ENCODE results near the gene MAGIX.
A peak's percentile ranks its signal among the peaks of the same experiment; 100 is the strongest.
"Not testable (repeated sequence)": the region's sequence is repeated elsewhere in the genome, so short reads cannot be mapped to it uniquely, and the experiment has no call there.

MAGIX gene

DNA sequence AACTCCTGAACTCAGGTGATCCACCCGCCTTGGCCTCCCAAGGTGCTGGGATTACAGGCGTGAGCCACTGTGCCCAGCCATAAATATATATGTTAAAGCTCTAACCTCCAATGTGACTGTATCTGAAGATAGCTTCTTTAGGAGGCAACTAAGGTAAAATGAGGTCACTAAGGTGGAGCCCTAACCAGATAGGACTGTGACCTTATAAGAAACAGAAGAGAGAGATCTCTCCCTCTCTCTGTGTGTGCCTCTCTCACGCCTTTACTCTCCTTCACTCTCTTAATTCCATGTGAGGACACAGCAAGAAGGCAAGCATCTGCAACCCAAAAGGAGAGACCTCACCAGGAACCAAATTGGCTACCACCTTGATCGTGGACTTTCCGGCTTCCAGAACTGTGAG lies 926 bp upstream of the MAGIX start:
- H3K4me3 ChIP-seq (ENCODE audit: low read length) = no peak overlapping the region
- no peaks in the 10 kb centered on the region for H3K9me3 ChIP-seq (replicated peaks; ENCODE audit: low read length)
- H3K9ac ChIP-seq (ENCODE audit: low read depth, low read length) = no peak overlapping the region
- H3K36me3 ChIP-seq (ENCODE audit: insufficient read depth, low read length) = no peaks in the 10 kb centered on the region
- H3K27me3 ChIP-seq (ENCODE audit: control insufficient read depth, insufficient read depth, low read length) = no peaks in the 10 kb centered on the region
- no peak overlapping the region for H3K4me2 ChIP-seq (ENCODE audit: low read length)
- peaks cover 9% of the 10 kb centered on the region for H3K4me1 ChIP-seq (ENCODE audit: control insufficient read depth, insufficient read depth, low read length)

DNA sequence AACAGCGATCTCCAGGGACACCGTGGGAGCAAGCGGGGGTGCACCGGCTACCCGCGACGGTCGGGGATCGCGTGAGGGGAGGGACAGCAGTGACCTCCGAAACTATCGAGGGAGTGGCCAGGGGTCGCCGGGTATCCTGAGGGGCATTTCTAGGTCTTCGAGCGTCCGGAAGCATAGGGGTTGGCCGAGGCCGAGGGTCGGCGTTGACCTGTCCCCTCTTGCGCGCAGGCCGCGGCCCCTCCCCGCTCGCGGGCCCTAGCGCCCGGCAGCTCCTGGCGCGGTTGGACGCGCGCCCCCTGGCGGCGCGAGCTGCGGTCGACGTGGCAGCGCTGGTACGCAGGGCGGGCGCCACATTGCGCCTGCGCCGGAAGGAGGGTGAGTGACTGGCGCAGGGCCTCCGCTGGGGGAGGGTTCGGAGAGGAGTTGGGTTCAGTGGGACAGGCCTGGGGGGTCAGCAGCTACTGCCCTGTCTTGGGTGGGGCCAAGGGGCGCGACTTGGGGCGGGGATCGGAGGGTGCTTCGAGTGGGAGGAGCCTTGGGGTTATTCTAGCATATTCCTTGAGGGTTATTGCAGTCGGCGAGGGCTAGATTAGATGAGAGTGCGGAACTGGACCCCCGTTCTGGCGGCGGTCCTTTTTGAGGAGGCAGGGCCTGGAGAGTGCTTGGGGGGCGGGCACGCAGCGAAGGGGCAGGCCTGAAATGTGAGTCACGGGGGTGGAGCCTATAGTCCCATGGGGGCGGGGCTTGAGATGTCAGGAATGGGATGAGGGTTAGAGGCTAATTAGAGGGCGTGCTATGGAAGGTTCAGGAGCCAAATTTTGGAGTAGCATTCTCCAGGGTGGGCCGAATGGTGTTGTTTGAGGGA lies 1.2 kb downstream of the MAGIX start:
- Histone ChIP-seq H3K4me1 (ENCODE audit: control insufficient read depth, insufficient read depth, low read length) (peaks cover 22% of the 10 kb centered on the region), H3K9ac (ENCODE audit: low read depth, low read length) (peak overlapping the region; percentile 83), H3K27me3 (ENCODE audit: control insufficient read depth, insufficient read depth, low read length) (no peaks in the 10 kb centered on the region), H3K36me3 (ENCODE audit: insufficient read depth, low read length) (no peaks in the 10 kb centered on the region), H3K4me2 (ENCODE audit: low read length) (peak overlapping the region; percentile 90), H3K9me3 (replicated peaks; ENCODE audit: low read length) (no peaks in the 10 kb centered on the region), H3K4me3 (ENCODE audit: low read length) (peak overlapping the region; percentile 69)

DNA sequence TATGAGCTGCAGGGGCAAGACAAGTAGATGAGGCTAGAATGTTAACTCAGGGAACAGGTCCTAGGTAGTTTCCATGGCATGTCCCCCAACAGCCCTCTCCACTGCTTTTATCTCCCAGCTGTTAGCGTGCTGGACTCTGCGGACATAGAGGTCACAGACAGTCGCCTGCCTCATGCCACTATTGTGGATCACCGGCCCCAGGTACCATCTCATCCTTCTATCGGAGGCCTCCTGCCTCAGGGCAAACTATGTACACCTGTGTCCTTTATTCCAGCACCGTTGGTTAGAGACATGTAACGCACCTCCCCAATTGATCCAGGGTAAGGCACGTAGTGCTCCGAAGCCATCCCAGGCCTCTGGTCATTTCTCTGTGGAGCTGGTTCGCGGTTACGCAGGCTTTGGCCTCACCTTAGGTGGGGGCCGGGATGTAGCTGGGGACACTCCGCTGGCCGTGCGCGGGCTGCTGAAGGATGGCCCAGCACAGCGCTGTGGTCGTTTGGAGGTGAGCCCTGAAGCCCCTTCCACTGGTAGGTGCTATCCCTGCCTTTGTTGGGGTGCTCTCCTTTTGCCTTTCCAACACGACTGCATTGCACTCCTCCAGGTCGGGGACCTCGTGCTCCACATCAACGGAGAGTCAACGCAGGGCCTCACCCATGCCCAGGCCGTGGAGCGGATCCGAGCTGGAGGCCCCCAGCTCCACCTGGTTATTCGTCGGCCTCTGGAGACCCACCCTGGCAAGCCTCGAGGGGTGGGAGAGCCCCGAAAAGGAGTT lies 2.2 kb downstream of the MAGIX start:
- peaks cover 22% of the 10 kb centered on the region for H3K4me1 ChIP-seq (ENCODE audit: control insufficient read depth, insufficient read depth, low read length)
- H3K9ac ChIP-seq (ENCODE audit: low read depth, low read length) = no peak overlapping the region
- peak overlapping the region; percentile 90 for H3K4me2 ChIP-seq (ENCODE audit: low read length)
- H3K9me3 ChIP-seq (replicated peaks; ENCODE audit: low read length) = no peaks in the 10 kb centered on the region
- H3K36me3 ChIP-seq (ENCODE audit: insufficient read depth, low read length) = no peaks in the 10 kb centered on the region
- H3K27me3 ChIP-seq (ENCODE audit: control insufficient read depth, insufficient read depth, low read length) = no peaks in the 10 kb centered on the region
- H3K4me3 ChIP-seq (ENCODE audit: low read length) = no peak overlapping the region

DNA sequence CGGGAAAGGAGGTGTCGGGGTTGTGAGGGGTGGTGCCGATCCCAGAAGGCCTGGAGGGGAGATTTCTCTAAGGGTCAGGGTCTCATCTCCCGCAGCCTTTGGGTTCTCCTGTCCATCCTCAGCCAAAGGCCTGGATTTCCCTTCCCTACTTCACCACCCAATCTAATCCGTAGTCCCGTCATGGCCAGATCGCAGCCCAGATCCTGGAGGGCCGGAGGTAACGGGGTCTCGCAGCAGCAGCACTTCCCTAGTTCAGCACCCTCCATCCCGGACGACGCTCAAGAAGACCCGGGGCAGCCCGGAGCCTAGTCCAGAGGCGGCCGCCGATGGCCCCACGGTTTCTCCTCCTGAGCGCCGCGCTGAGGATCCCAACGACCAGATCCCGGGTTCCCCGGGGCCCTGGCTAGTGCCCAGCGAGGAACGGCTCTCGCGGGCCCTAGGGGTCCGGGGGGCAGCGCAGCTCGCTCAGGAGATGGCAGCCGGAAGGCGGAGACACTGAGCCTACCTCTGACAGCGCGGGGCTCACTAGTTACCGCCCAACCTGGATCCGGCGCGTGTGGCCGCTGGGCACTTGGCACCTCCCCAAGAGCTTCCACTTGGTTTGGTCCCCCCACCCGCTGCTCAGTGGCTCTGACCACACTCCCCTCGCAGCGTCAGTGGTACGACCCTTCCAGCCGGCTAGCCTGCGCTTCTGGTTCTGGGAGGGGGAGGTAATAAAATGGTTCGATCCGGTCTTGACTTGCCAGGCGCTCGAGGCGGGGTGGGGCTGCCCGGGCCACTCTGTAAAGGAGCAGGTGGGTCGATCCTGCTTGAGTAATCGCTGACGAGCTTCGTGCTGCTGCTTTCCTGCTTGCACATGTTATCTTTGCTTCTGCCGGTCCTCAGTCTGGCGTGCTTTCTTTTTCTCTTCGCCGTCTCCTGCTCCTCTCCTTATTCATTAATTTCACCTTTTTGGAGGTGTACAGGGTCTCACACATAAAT lies 3.6 kb downstream of the MAGIX start:
- Histone ChIP-seq H3K9ac (ENCODE audit: low read depth, low read length) (peak overlapping the region; percentile 85), H3K4me3 (ENCODE audit: low read length) (peak overlapping the region; percentile 70), H3K9me3 (replicated peaks; ENCODE audit: low read length) (no peaks in the 10 kb centered on the region), H3K27me3 (ENCODE audit: control insufficient read depth, insufficient read depth, low read length) (no peaks in the 10 kb centered on the region), H3K4me1 (ENCODE audit: control insufficient read depth, insufficient read depth, low read length) (peaks cover 22% of the 10 kb centered on the region), H3K4me2 (ENCODE audit: low read length) (peak overlapping the region; percentile 92), H3K36me3 (ENCODE audit: insufficient read depth, low read length) (no peaks in the 10 kb centered on the region)

DNA sequence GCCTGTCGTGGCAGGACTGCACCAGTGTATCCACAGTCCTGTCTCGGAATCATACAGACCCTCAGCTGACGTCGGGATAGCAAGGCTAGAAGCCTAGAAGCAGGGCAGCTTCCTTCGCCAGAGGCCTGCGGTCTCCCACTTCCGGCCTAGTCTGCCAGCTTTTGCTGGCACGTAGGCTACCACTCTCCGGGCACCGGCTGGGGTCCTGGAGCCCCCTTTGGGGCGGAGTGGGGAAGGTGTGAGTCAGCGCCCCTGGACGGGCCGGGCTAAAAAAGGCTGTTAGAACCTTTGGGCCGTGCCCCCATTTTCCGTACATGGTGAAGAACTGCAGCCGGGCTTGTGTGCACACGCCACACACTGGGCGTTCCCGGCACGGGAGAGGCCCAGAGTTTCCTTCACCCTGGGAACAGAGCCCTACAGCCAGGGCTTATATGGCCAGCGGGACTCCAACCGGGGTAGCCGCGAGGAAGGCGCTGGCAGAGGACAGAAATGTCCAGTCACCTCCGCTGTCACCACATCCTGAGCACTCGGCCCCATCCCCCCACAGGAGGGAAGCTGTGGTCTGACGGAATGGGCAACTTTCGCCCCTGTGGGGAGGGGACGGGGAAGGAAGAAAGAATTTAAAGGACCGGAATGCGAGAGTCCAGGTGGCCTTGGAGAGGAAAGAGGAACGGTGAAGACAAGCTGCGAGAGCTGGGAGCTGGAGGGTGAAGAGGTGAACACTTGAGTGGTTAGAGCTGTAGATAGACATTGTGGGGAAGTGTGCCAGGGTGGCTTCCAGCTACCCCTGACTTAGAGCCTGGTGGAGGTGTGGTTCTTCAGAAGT lies 4.6 kb downstream of the MAGIX start:
- H3K4me3 ChIP-seq (ENCODE audit: low read length) = peak overlapping the region; percentile 70
- peaks cover 22% of the 10 kb centered on the region for H3K4me1 ChIP-seq (ENCODE audit: control insufficient read depth, insufficient read depth, low read length)
- H3K9ac ChIP-seq (ENCODE audit: low read depth, low read length) = peak overlapping the region; percentile 85

DNA sequence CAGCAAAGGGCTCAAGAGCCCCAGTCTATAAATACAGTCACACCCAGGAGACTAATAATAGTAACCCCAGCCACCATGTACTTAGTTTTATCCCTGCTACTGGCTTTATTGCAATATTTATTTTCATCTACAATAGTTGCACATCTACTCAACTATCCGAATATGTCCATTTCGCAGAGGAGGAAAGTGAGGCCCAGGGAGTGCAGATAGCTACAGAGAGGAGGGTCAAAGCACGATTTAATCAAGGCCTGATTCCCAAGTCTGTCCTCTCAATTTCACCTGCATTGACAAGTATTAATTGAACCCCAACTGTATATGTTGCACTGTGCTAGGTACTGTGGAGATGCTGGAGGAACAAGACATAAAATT lies 5.2 kb downstream of the MAGIX start:
- H3K27me3 ChIP-seq (ENCODE audit: control insufficient read depth, insufficient read depth, low read length) = no peaks in the 10 kb centered on the region
- H3K4me1 ChIP-seq (ENCODE audit: control insufficient read depth, insufficient read depth, low read length) = peaks cover 22% of the 10 kb centered on the region
- peak overlapping the region; percentile 85 for H3K9ac ChIP-seq (ENCODE audit: low read depth, low read length)
- H3K4me3 ChIP-seq (ENCODE audit: low read length) = peak overlapping the region; percentile 70
- no peaks in the 10 kb centered on the region for H3K36me3 ChIP-seq (ENCODE audit: insufficient read depth, low read length)
- peak overlapping the region; percentile 92 for H3K4me2 ChIP-seq (ENCODE audit: low read length)
- no peaks in the 10 kb centered on the region for H3K9me3 ChIP-seq (replicated peaks; ENCODE audit: low read length)

More for the DNA sequence above, 4.6 kb downstream of the MAGIX start:
- Histone ChIP-seq H3K27me3 (ENCODE audit: control insufficient read depth, insufficient read depth, low read length) (no peaks in the 10 kb centered on the region), H3K9me3 (replicated peaks; ENCODE audit: low read length) (no peaks in the 10 kb centered on the region), H3K36me3 (ENCODE audit: insufficient read depth, low read length) (no peaks in the 10 kb centered on the region), H3K4me2 (ENCODE audit: low read length) (peak overlapping the region; percentile 92)

DNA sequence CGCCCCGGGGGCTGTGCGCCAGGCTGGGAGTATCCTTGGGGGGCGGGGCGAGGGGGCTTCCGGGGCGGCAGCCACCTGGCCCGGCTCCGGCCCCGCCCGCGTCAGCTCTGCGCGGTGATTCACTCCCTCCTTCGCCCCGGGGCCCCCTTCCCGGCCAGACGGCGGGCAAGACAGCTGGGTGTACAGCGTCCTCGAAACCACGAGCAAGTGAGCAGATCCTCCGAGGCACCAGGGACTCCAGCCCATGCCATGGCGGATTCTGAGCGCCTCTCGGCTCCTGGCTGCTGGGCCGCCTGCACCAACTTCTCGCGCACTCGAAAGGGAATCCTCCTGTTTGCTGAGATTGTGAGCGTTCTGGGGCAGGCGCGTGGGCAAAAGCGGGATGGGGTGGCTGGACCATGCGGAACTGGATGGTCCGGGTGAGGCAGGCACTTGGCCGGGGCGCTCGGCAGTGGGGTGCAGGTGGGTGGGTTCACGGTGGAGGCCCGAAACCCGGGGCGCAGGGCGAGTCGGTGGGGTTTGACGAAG lies 9.3 kb downstream of the MAGIX start, which contains the start of gene PLP2:
Gene PLP2, plus strand, starts transcription at position 147 of the 528 bp plus-strand sequence. Its CDS starts 103 bp downstream, at position 250.
- Histone ChIP-seq H3K9ac (ENCODE audit: low read depth, low read length) (peak within 1 kb of the TSS; percentile 85), H3K4me1 (ENCODE audit: control insufficient read depth, insufficient read depth, low read length) (peaks cover 17% of the 10 kb centered on the region), H3K9me3 (replicated peaks; ENCODE audit: low read length) (no peaks in the 10 kb centered on the region), H3K36me3 (ENCODE audit: insufficient read depth, low read length) (peaks cover 23% of the 10 kb centered on the region), H3K4me3 (ENCODE audit: low read length) (peak within 1 kb of the TSS; percentile 75), H3K4me2 (ENCODE audit: low read length) (peak within 1 kb of the TSS; percentile 82), H3K27me3 (ENCODE audit: control insufficient read depth, insufficient read depth, low read length) (no peaks in the 10 kb centered on the region)

DNA sequence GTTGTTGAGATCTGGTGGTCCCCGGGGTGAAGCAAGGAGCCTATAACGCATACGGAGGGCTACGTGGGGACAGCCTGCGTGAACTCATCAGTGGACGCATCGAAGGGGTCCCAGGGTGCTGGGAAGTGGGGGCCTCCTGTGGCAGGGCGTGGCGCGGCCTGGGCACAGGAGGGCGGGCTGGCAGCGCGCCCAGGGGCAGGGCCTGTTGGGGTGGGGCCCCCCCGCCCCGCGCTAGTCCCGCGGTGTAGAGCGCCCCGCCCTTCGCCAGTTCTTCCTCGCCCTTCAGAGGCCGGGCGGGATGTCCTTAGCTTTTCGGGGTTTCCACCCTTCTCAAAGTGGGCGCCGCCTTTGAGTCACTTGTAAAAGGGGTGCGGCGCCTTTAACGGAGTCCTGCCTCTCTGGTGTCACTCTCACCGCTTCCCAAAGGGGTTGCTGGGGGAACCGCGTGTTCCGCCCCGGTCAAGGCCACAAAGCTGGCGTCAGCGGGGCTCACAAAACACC lies 9.8 kb downstream of the MAGIX start:
- Histone ChIP-seq H3K36me3 (ENCODE audit: insufficient read depth, low read length) (peaks cover 23% of the 10 kb centered on the region), H3K4me3 (ENCODE audit: low read length) (peak overlapping the region; percentile 75), H3K9ac (ENCODE audit: low read depth, low read length) (peak overlapping the region; percentile 85), H3K9me3 (replicated peaks; ENCODE audit: low read length) (no peaks in the 10 kb centered on the region), H3K27me3 (ENCODE audit: control insufficient read depth, insufficient read depth, low read length) (no peaks in the 10 kb centered on the region), H3K4me2 (ENCODE audit: low read length) (peak overlapping the region; percentile 82), H3K4me1 (ENCODE audit: control insufficient read depth, insufficient read depth, low read length) (peaks cover 12% of the 10 kb centered on the region)

DNA sequence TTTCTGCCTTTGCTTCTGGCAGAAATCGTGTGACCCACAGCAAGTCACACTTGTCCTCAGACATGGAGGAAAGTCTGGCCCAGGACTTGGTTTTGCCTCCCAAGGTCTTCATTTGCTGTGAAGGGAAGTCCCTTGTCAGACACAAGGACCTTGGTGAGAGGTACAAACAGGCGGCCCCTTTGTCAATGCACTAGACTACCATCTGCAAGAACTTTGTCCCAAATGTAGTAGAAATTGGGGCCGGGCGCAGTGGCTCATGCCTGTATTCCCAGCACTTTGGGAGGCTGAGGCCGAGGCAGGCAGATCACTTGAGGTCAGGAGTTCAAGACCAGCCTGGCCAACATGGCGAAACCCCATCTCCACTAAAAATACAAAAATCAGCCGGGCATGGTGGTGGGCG lies 11.0 kb downstream of the MAGIX start:
- H3K36me3 ChIP-seq (ENCODE audit: insufficient read depth, low read length) = peaks cover 35% of the 10 kb centered on the region
- peak overlapping the region; percentile 75 for H3K4me3 ChIP-seq (ENCODE audit: low read length)
- not testable (repeated sequence) for H3K4me1 ChIP-seq (ENCODE audit: control insufficient read depth, insufficient read depth, low read length); H3K9me3 ChIP-seq (replicated peaks; ENCODE audit: low read length); H3K27me3 ChIP-seq (ENCODE audit: control insufficient read depth, insufficient read depth, low read length); H3K9ac ChIP-seq (ENCODE audit: low read depth, low read length)
- H3K4me2 ChIP-seq (ENCODE audit: low read length) = peak overlapping the region; percentile 82

DNA sequence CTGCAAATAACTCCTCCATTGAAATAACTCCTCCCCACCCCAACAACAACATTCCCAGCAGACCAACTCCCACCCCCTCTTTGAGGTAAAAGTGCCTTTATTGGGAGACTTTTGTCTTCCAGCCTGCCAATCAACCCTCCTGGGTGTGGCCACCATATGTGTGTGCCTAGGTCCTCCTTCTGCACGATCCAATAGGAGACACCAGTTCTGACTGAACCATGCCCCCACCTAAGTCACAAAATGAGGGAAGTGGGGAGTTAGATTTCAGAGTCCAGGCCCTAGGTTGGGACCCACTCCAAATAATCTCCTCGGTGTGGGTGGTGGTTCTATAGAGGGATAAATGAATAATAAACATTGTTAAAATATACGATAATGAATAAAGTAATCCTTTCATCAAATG lies 12.2 kb downstream of the MAGIX start:
- Histone ChIP-seq H3K4me2 (ENCODE audit: low read length) (no peak overlapping the region), H3K4me1 (ENCODE audit: control insufficient read depth, insufficient read depth, low read length) (peaks cover 6% of the 10 kb centered on the region), H3K36me3 (ENCODE audit: insufficient read depth, low read length) (peaks cover 41% of the 10 kb centered on the region), H3K4me3 (ENCODE audit: low read length) (no peak overlapping the region), H3K9ac (ENCODE audit: low read depth, low read length) (no peak overlapping the region), H3K27me3 (ENCODE audit: control insufficient read depth, insufficient read depth, low read length) (no peaks in the 10 kb centered on the region), H3K9me3 (replicated peaks; ENCODE audit: low read length) (no peaks in the 10 kb centered on the region)
